Spleen (tissue), 11 donors: ENCODE measurements around the gene CXXC1. TPM values are rescaled to one million over a fixed set of nuclear protein-coding genes. Genes with fewer than 3 reads are reported as not detected.
"Not testable (repeated sequence)": the region's sequence is repeated elsewhere in the genome, so short reads cannot be mapped to it uniquely, and the experiment has no call there.

Source experiments
- DNase-seq: peaks from one replicate; pipeline ENCODE4 v3.0.0-alpha.2; 2020
- H3K27ac ChIP-seq, 8 donors: fragments of 200-600 bp; sonication (generic) in 7 of 8; 1 replicate in 4 of 8; 2 replicates in 4 of 8; pipeline versions ENCODE4 v1.5.0 to v1.8.0; 2016 to 2021; ENCODE audit warnings: inconsistent platforms in 4 of 8, mild to moderate bottlenecking in 4 of 8, moderate library complexity in 1 of 8
- H3K27me3 ChIP-seq, 7 donors: fragments of 200-600 bp; sonication (generic) in 6 of 7; replicated peaks in 1 of 7; 1 replicate in 4 of 7; 2 replicates in 3 of 7; pipeline versions ENCODE4 v1.5.0 to v1.8.0; 2016 to 2021; ENCODE audit warnings: inconsistent platforms in 3 of 7, mild to moderate bottlenecking in 1 of 7
- H3K36me3 ChIP-seq, 6 donors: fragments of 200-600 bp; sonication (generic) in 5 of 6; 1 replicate in 4 of 6; 2 replicates in 2 of 6; pipeline versions ENCODE4 v1.5.0 to v1.8.0; 2016 to 2021; ENCODE audit warnings: inconsistent platforms in 2 of 6
- H3K4me1 ChIP-seq, 6 donors: fragments of 200-600 bp; sonication (generic) in 5 of 6; 1 replicate in 3 of 6; 2 replicates in 3 of 6; pipeline versions ENCODE4 v1.5.0 to v1.8.0; 2016 to 2021; ENCODE audit warnings: inconsistent platforms in 3 of 6
- H3K4me3 ChIP-seq, 8 donors: fragments of 200-600 bp; sonication (generic) in 7 of 8; 1 replicate in 4 of 8; 2 replicates in 4 of 8; pipeline versions ENCODE4 v1.5.0 to v1.8.0; 2016 to 2021; ENCODE audit warnings: inconsistent platforms in 4 of 8, mild to moderate bottlenecking in 4 of 8, moderate library complexity in 2 of 8
- H3K9me3 ChIP-seq, 8 donors: fragments of 200-600 bp; sonication (generic) in 7 of 8; 1 replicate in 4 of 8; 2 replicates in 4 of 8; pipeline versions ENCODE4 v1.5.0 to v1.8.0; 2016 to 2021; ENCODE audit warnings: inconsistent platforms in 4 of 8
- CTCF ChIP-seq, 11 experiments: fragments of 200-600 bp in 7 of 11; fragments of 450-650 bp in 4 of 11; sonication (generic) in 4 of 11; IDR thresholded peaks in 8 of 11; conservative IDR thresholded peaks in 3 of 11; 1 replicate in 7 of 11; 2 replicates in 4 of 11; pipeline versions ENCODE4 v1.4.0 to v1.8.0; 2016 to 2021; ENCODE audit warnings: antibody characterized with exemption in 11 of 11, inconsistent platforms in 4 of 11, mild to moderate bottlenecking in 1 of 11
- POLR2A ChIP-seq, 3 donors: fragments of 450-650 bp; IDR thresholded peaks; one replicate each; pipeline ENCODE4 v1.5.1; 2017; ENCODE audit warnings: antibody characterized with exemption in 3 of 3, mild to moderate bottlenecking in 1 of 3
- POLR2AphosphoS5 ChIP-seq, 3 donors: sonication (generic); formaldehyde crosslinking; IDR thresholded peaks; one replicate each; pipeline ENCODE4 v1.5.1; 2017; ENCODE audit warnings: antibody characterized with exemption in 3 of 3
- WGBS, 5 donors: extraction: QIAGEN DNeasy Blood & Tissue Kit in 3 of 5; methylation state at CpG; one replicate each; pipeline versions ENCODE4 v1.1.5 to v1.1.7; 2013 to 2018; 5-methylcytosine and 5-hydroxymethylcytosine counted together
- intact Hi-C: fragments of 100-400 bp; cut with DNase I; formaldehyde crosslinking; loops from one replicate; pipeline ENCODE4 v1.15.0; 2023; ENCODE audit warnings: low total_unique reads
- polyA plus RNA-seq, 3 donors: library from polyadenylated mRNA; stranded (reverse); fragments of 200-250 nt; gene quantifications; one replicate each; pipeline ENCODE4 v1.2.1, GENCODE V29; 2013
- total RNA-seq, 7 donors: library from RNA; depleted of rRNA in 3 of 7; stranded (reverse); fragments of >200 nt in 3 of 7; fragmentation: NEBNext Ultra II Directional in 4 of 7; extraction: Animal tissue kit (Norgen Biotek cat#: 25700) in 4 of 7; gene quantifications; one replicate each; pipeline versions ENCODE4 v1.1.0 to v1.2.1, GENCODE V29; 2016 to 2021
- donor health status: healthy with polysubstance abuse.
- donor health status: DM: no; HTN: no; CAD: no; lungs with moderate emphysema.
- donor health status: DM: no; HTN: no; CAD: no.
- donor health status: Bipolar disorder and iron deficiency.
- donor health status: healthy.
- donor health status: DM: no; HTN: no; CAD: no.
- donor health status: DM: yes; HTN: yes; CAD: no.

The CXXC1 gene
- total and polyA plus RNA-seq, 10 donors = 53.6 to 129 (median 102) TPM

- no peaks in the 10 kb centered on the region for H3K36me3 ChIP-seq
- no peaks in the 10 kb centered on the region for H3K4me1 ChIP-seq
- H3K4me3 ChIP-seq = no peak overlapping the region
- 82 to 91% (median 85%) methylated on average over 3 of the region's 3 CpGs for WGBS, 5 donors
- H3K27ac ChIP-seq = no peak overlapping the region
- TF ChIP-seq POLR2A (IDR thresholded peaks at IDR 0.05) = no peak
- TF ChIP-seq POLR2AphosphoS5 (IDR thresholded peaks at IDR 0.05) = no peak
- TF ChIP-seq CTCF (IDR thresholded peaks at IDR 0.05 in 8 of 11, conservative IDR thresholded peaks at IDR 0.05 in 3 of 11) = no peak
- H3K27me3 ChIP-seq = no peaks in the 10 kb centered on the region
- DNase-seq = no peak
- no peaks in the 10 kb centered on the region for H3K9me3 ChIP-seq
- intact Hi-C loops = no loop called here
These were observed 36.6 kb downstream of the CXXC1 start for GRCh38 chr18:50250935-50251334.

GRCh38 chr18:50249576-50249975, 37.9 kb downstream of the CXXC1 start:
- intact Hi-C loops = no loop called here
- TF ChIP-seq POLR2A (IDR thresholded peaks at IDR 0.05) (no peak), POLR2AphosphoS5 (IDR thresholded peaks at IDR 0.05) (no peak), CTCF (IDR thresholded peaks at IDR 0.05 in 8 of 11, conservative IDR thresholded peaks at IDR 0.05 in 3 of 11) (no peak)
- DNase-seq = no peak
- Histone ChIP-seq H3K4me3 (no peak overlapping the region), H3K27ac (no peak overlapping the region), H3K4me1 (no peaks in the 10 kb centered on the region), H3K9me3 (no peaks in the 10 kb centered on the region), H3K36me3 (no peaks in the 10 kb centered on the region), H3K27me3 (no peaks in the 10 kb centered on the region)

GRCh38 chr18:50247561-50247960, 39.9 kb downstream of the CXXC1 start:
- Histone ChIP-seq H3K27ac (no peak overlapping the region), H3K4me3 (no peak overlapping the region), H3K9me3 (peaks cover 0 to 2% (median 0%) of the 10 kb centered on the region in 8 donors), H3K4me1 (no peaks in the 10 kb centered on the region), H3K27me3 (no peaks in the 10 kb centered on the region), H3K36me3 (no peaks in the 10 kb centered on the region)
- no peak for TF ChIP-seq CTCF (IDR thresholded peaks at IDR 0.05 in 8 of 11, conservative IDR thresholded peaks at IDR 0.05 in 3 of 11)
- no peak for TF ChIP-seq POLR2A (IDR thresholded peaks at IDR 0.05)
- no peak for TF ChIP-seq POLR2AphosphoS5 (IDR thresholded peaks at IDR 0.05)
- intact Hi-C loops = no loop called here
- no peak for DNase-seq

- H3K36me3 ChIP-seq, H3K27ac ChIP-seq, DNase-seq, H3K27me3 ChIP-seq, H3K4me3 ChIP-seq, intact Hi-C loops, H3K4me1 ChIP-seq: not testable (repeated sequence)
- WGBS, 5 donors = 71 to 95% (median 78%) methylated on average over 8 of the region's 8 CpGs
- H3K9me3 ChIP-seq = peaks cover 0 to 28% (median 20%) of the 10 kb centered on the region in 8 donors
These were observed 45.7 kb downstream of the CXXC1 start for GRCh38 chr18:50241768-50242167.

GRCh38 chr18:50240080-50240563, 47.4 kb downstream of the CXXC1 start:
- Histone ChIP-seq H3K27ac (no peak overlapping the region), H3K4me1 (no peaks in the 10 kb centered on the region), H3K4me3 (no peak overlapping the region), H3K27me3 (no peaks in the 10 kb centered on the region), H3K9me3 (peaks cover 0 to 28% (median 20%) of the 10 kb centered on the region in 8 donors), H3K36me3 (no peaks in the 10 kb centered on the region)
- no peak for TF ChIP-seq POLR2A (IDR thresholded peaks at IDR 0.05)
- no peak for TF ChIP-seq CTCF (IDR thresholded peaks at IDR 0.05 in 8 of 11, conservative IDR thresholded peaks at IDR 0.05 in 3 of 11)
- TF ChIP-seq POLR2AphosphoS5 (IDR thresholded peaks at IDR 0.05) = no peak
- no peak for DNase-seq
- intact Hi-C loops = no loop called here
- WGBS, 5 donors = 82 to 92% (median 91%) methylated on average over 3 of the region's 3 CpGs
